ENCODE results near the gene SLC25A29. TPM values are rescaled to one million over a fixed set of nuclear protein-coding genes. Genes with fewer than 3 reads are reported as not detected.

SLC25A29 gene
- total and polyA plus RNA-seq, 2 of the 13 experiments (the other 11 are each of a cell fraction or from before 2014, with no cell fraction given) = 12.2 to 17.2 TPM

GRCh38 chr14:100306101-100306997 lies at the start of gene SLC25A29 (continued):
- TF ChIP-seq ZNF275 (CRISPR knock-in tag; IDR thresholded peaks at IDR 0.05; ENCODE audit: borderline replicate concordance) (no peak), ZBTB7B (CRISPR knock-in tag; IDR thresholded peaks at IDR 0.05) (no peak), ZNF790 (CRISPR knock-in tag; IDR thresholded peaks at IDR 0.05; ENCODE audit: borderline replicate concordance) (peak; percentile 40; the same call in 1 of the 2 replicates), GZF1 (CRISPR knock-in tag; IDR thresholded peaks at IDR 0.05) (no peak), ZNF335 (CRISPR knock-in tag; IDR thresholded peaks at IDR 0.05) (no peak), ZSCAN5A (CRISPR knock-in tag; IDR thresholded peaks at IDR 0.05; ENCODE audit: borderline replicate concordance) (no peak), ZSCAN30 (CRISPR knock-in tag; IDR thresholded peaks at IDR 0.05) (no peak), NFATC3 (CRISPR knock-in tag; IDR thresholded peaks at IDR 0.05) (no peak), ZNF33A (CRISPR knock-in tag; IDR thresholded peaks at IDR 0.05; ENCODE audit: borderline replicate concordance) (no peak), ELF4 (CRISPR knock-in tag; IDR thresholded peaks at IDR 0.05; ENCODE audit: borderline replicate concordance) (no peak), ZSCAN31 (CRISPR knock-in tag; IDR thresholded peaks at IDR 0.05; ENCODE audit: low read depth) (peak; percentile 77), FIP1L1 (IDR thresholded peaks at IDR 0.05; ENCODE audit: borderline replicate concordance, insufficient read depth, low read depth, low read length) (no peak), ZNF878 (CRISPR knock-in tag; IDR thresholded peaks at IDR 0.05) (no peak), MBD4 (IDR thresholded peaks at IDR 0.05; ENCODE audit: borderline replicate concordance, low read length) (no peak)
- TF ChIP-seq, protein P1, sequence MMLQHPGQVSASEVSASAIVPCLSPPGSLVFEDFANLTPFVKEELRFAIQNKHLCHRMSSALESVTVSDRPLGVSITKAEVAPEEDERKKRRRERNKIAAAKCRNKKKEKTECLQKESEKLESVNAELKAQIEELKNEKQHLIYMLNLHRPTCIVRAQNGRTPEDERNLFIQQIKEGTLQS (CRISPR knock-in tag; IDR thresholded peaks at IDR 0.05) = no peak
- TF ChIP-seq, protein P2, sequence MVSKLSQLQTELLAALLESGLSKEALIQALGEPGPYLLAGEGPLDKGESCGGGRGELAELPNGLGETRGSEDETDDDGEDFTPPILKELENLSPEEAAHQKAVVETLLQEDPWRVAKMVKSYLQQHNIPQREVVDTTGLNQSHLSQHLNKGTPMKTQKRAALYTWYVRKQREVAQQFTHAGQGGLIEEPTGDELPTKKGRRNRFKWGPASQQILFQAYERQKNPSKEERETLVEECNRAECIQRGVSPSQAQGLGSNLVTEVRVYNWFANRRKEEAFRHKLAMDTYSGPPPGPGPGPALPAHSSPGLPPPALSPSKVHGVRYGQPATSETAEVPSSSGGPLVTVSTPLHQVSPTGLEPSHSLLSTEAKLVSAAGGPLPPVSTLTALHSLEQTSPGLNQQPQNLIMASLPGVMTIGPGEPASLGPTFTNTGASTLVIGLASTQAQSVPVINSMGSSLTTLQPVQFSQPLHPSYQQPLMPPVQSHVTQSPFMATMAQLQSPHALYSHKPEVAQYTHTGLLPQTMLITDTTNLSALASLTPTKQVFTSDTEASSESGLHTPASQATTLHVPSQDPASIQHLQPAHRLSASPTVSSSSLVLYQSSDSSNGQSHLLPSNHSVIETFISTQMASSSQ (IDR thresholded peaks at IDR 0.05; ENCODE audit: low read depth) = no peak
- TF ChIP-seq, protein P2 (CRISPR knock-in tag; IDR thresholded peaks at IDR 0.05; ENCODE audit: borderline replicate concordance) = no peak
